HL-60 (cell line): Measurements from ENCODE around the gene FAM221B.

ENCODE experiments used
- GABPA ChIP-seq: IDR thresholded peaks from 2 replicates; pipeline ENCODE4 v1.6.1; 2012; ENCODE audit warnings: low read depth
- POLR2AphosphoS5 ChIP-seq: IDR thresholded peaks from 2 replicates; pipeline ENCODE4 v1.6.1; 2012; ENCODE audit warnings: low read depth
- TF ChIP-seq, protein P1 (sequence below): IDR thresholded peaks from one replicate; pipeline ENCODE4 v1.5.1; 2011; ENCODE audit warnings: low read length, control low read depth, inconsistent platforms; ENCODE audit not compliant: insufficient read depth

DNA sequence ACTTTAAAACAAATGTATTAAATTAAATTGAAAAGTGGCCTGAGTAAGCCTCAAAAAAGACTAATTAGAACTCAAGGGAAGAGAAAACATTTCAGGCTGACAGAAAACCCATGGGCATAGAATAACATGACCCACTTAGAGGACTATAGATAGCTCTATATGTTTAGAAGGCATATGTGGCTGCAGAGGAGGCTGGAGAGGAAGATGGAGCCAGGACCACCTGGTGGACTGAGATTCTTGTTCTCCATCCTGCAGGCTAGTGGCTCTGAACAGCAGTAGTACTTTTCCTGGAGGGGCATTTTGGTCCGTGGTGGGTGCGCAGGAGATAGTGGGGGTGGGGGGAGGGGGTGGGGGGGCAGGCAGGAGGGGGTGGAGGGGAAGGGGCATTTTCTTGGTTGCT, 47.5 kb downstream of the FAM221B start:
- TF ChIP-seq, protein P1, sequence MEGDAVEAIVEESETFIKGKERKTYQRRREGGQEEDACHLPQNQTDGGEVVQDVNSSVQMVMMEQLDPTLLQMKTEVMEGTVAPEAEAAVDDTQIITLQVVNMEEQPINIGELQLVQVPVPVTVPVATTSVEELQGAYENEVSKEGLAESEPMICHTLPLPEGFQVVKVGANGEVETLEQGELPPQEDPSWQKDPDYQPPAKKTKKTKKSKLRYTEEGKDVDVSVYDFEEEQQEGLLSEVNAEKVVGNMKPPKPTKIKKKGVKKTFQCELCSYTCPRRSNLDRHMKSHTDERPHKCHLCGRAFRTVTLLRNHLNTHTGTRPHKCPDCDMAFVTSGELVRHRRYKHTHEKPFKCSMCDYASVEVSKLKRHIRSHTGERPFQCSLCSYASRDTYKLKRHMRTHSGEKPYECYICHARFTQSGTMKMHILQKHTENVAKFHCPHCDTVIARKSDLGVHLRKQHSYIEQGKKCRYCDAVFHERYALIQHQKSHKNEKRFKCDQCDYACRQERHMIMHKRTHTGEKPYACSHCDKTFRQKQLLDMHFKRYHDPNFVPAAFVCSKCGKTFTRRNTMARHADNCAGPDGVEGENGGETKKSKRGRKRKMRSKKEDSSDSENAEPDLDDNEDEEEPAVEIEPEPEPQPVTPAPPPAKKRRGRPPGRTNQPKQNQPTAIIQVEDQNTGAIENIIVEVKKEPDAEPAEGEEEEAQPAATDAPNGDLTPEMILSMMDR = no peak
- no peak for TF ChIP-seq POLR2AphosphoS5
- no peak for TF ChIP-seq GABPA
